Measurements from ENCODE around the gene ALPI.
"Not testable (repeated sequence)": the region's sequence is repeated elsewhere in the genome, so short reads cannot be mapped to it uniquely, and the experiment has no call there.

DNA sequence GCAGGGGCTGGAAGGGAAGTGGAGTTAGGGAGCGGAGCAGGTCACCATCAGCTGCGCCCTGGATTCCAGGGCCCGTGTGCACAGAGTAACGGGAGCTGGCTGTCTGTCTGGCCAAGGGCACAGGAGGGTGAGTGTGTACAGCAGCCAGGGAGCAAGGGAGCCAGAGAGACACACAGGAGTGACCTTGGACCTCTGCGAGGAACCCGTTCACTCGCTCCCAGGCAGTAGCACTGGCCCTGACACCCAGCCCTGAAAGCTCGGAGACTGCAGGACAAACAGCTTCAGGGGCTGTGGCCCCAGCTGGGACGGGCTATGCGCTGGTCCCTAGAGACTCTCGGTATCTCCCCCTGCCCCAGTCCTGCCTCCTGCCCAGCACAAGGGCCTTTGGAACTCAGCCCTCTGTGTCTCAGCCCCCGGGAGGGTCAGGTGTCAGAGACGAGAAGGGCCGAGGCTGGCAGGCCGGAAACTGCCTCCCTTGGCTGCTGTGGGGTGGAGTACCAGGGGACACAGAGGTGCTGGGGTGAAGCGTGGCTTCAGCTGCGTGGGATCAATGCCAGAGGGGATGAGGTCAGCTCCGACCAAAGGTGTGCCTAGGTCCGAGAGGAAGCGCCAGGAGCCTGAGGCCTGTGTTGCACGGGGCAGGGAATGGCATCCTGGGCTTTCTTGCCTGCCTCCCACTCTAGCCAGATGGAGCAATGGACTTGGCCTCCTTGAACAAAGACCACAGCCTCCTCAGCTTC, 12.1 kb upstream of the ALPI start:
- not testable (repeated sequence) for TF ChIP-seq POLR2AphosphoS5, POLR2A (IDR thresholded peaks at IDR 0.05)
- TF ChIP-seq, protein P1, sequence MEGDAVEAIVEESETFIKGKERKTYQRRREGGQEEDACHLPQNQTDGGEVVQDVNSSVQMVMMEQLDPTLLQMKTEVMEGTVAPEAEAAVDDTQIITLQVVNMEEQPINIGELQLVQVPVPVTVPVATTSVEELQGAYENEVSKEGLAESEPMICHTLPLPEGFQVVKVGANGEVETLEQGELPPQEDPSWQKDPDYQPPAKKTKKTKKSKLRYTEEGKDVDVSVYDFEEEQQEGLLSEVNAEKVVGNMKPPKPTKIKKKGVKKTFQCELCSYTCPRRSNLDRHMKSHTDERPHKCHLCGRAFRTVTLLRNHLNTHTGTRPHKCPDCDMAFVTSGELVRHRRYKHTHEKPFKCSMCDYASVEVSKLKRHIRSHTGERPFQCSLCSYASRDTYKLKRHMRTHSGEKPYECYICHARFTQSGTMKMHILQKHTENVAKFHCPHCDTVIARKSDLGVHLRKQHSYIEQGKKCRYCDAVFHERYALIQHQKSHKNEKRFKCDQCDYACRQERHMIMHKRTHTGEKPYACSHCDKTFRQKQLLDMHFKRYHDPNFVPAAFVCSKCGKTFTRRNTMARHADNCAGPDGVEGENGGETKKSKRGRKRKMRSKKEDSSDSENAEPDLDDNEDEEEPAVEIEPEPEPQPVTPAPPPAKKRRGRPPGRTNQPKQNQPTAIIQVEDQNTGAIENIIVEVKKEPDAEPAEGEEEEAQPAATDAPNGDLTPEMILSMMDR (IDR thresholded peaks at IDR 0.05 in 8 of 11, conservative IDR thresholded peaks at IDR 0.05 in 3 of 11), result not testable (repeated sequence)
